ENCODE measurements around the gene SOX5.
"Not testable (repeated sequence)": the region's sequence is repeated elsewhere in the genome, so short reads cannot be mapped to it uniquely, and the experiment has no call there.

SOX5 gene

GRCh38 chr12:23756416-23756815, 193.1 kb downstream of the SOX5 start:
- no peak for DNase-seq (ENCODE audit: low spot score)

- no peak for DNase-seq (ENCODE audit: low spot score)
These were observed 195.7 kb downstream of the SOX5 start for GRCh38 chr12:23753628-23754365.

- no peak for DNase-seq (ENCODE audit: low spot score)
These were observed 197.2 kb downstream of the SOX5 start for GRCh38 chr12:23752245-23752644.

- DNase-seq (ENCODE audit: low spot score), result no peak
These were observed 197.8 kb downstream of the SOX5 start for GRCh38 chr12:23751641-23752040.

- no peak for DNase-seq (ENCODE audit: low spot score)
These were observed 198.5 kb downstream of the SOX5 start for GRCh38 chr12:23750923-23751322.

- no peak for DNase-seq (ENCODE audit: low spot score)
These were observed 204.8 kb downstream of the SOX5 start for GRCh38 chr12:23744696-23745095.

GRCh38 chr12:23742574-23742973, 206.9 kb downstream of the SOX5 start:
- no peak for DNase-seq (ENCODE audit: low spot score)

- DNase-seq (ENCODE audit: low spot score), result no peak
These were observed 218.0 kb downstream of the SOX5 start for GRCh38 chr12:23731493-23731892.

GRCh38 chr12:23731035-23731434, 218.4 kb downstream of the SOX5 start:
- DNase-seq (ENCODE audit: low spot score), result no peak

- no peak for DNase-seq (ENCODE audit: low spot score)
These were observed 220.1 kb downstream of the SOX5 start for GRCh38 chr12:23729359-23729758.

GRCh38 chr12:23726646-23727045, 222.8 kb downstream of the SOX5 start:
- no peak for DNase-seq (ENCODE audit: low spot score)

- DNase-seq (ENCODE audit: low spot score), result no peak
These were observed 226.8 kb downstream of the SOX5 start for GRCh38 chr12:23722655-23723054.

- DNase-seq (ENCODE audit: low spot score), result no peak
These were observed 228.2 kb downstream of the SOX5 start for GRCh38 chr12:23721268-23721667.

GRCh38 chr12:23719493-23719892, 230.0 kb downstream of the SOX5 start:
- DNase-seq (ENCODE audit: low spot score), result no peak

- DNase-seq (ENCODE audit: low spot score), result not testable (repeated sequence)
These were observed 239.1 kb downstream of the SOX5 start for GRCh38 chr12:23710361-23710760.

GRCh38 chr12:23708185-23708837, 241.2 kb downstream of the SOX5 start:
- no peak for DNase-seq (ENCODE audit: low spot score)

- DNase-seq (ENCODE audit: low spot score), result no peak
These were observed 242.2 kb downstream of the SOX5 start for GRCh38 chr12:23707270-23707669.

- DNase-seq (ENCODE audit: low spot score), result no peak
These were observed 244.2 kb downstream of the SOX5 start for GRCh38 chr12:23704992-23705943.

- DNase-seq (ENCODE audit: low spot score), result no peak
These were observed 246.4 kb downstream of the SOX5 start for GRCh38 chr12:23703051-23703450.

- DNase-seq (ENCODE audit: low spot score), result no peak
These were observed 250.4 kb downstream of the SOX5 start for GRCh38 chr12:23699031-23699430.

- DNase-seq (ENCODE audit: low spot score), result no peak
These were observed 254.6 kb downstream of the SOX5 start for GRCh38 chr12:23694920-23695319.

- DNase-seq (ENCODE audit: low spot score), result no peak
These were observed 255.2 kb downstream of the SOX5 start for GRCh38 chr12:23694307-23694706.

GRCh38 chr12:23687947-23688346, 261.5 kb downstream of the SOX5 start:
- DNase-seq (ENCODE audit: low spot score), result no peak
